A673 (cell line): ENCODE measurements around the gene JPH2. TPM values are rescaled to one million over a fixed set of nuclear protein-coding genes. Genes with fewer than 3 reads are reported as not detected.

ENCODE experiments used
- BruUV-seq: library from RNA; stranded (reverse); fragments of 400-500 nt; replicated peaks from 2 replicates; lab custom pipeline; 2021; lab: Mats Ljungman, UMichigan
- CTCF ChIA-PET: fragments of 300-600 bp; sonication (Branson Sonifier 250); formaldehyde crosslinking; loops from one replicate; lab custom pipeline; 2022; ENCODE audit warnings: antibody characterized with exemption; lab: Charles Lee
- POLR2A ChIA-PET: fragments of 300-600 bp; sonication (Branson Sonifier 250); formaldehyde crosslinking; loops from one replicate; lab custom pipeline; 2022; ENCODE audit warnings: antibody characterized with exemption; ENCODE audit not compliant: low non-redundant PET; lab: Charles Lee
- DNase-seq: peaks from one replicate; pipeline ENCODE4 v3.0.0-alpha.2; 2015; ENCODE audit warnings: low spot score
- H3K27ac ChIP-seq: fragments of 200-600 bp; sonication (generic); 2 replicates; pipeline ENCODE4 v1.5.1; 2016; ENCODE audit warnings: mixed run types, low read depth, mild to moderate bottlenecking, mixed read lengths, antibody characterized with exemption, low read length; ENCODE audit not compliant: poor library complexity, severe bottlenecking
- H3K27me3 ChIP-seq: fragments of 200-600 bp; sonication (generic); replicated peaks from 2 replicates; pipeline ENCODE4 v1.6.1; 2017; ENCODE audit warnings: mixed run types, low read depth, mild to moderate bottlenecking, mixed read lengths, antibody characterized with exemption, low read length; ENCODE audit not compliant: insufficient read depth, poor library complexity
- H3K36me3 ChIP-seq: fragments of 200-600 bp; sonication (generic); 2 replicates; pipeline ENCODE4 v1.6.1; 2016; ENCODE audit warnings: mixed run types, mild to moderate bottlenecking, mixed read lengths, antibody characterized with exemption, low read length; ENCODE audit not compliant: insufficient read depth, poor library complexity, severe bottlenecking
- H3K4me1 ChIP-seq: fragments of 200-600 bp; sonication (generic); 2 replicates; pipeline ENCODE4 v1.6.1; 2017; ENCODE audit warnings: mixed run types, mild to moderate bottlenecking, mixed read lengths, antibody characterized with exemption, low read length; ENCODE audit not compliant: insufficient read depth, poor library complexity, severe bottlenecking
- H3K4me3 ChIP-seq: fragments of 200-600 bp; sonication (generic); 2 replicates; pipeline ENCODE4 v1.5.1; 2016; ENCODE audit warnings: low read depth, mixed run types, mild to moderate bottlenecking, mixed read lengths, low read length; ENCODE audit not compliant: poor library complexity, severe bottlenecking
- H3K9me3 ChIP-seq: fragments of 200-600 bp; sonication (generic); 2 replicates; pipeline ENCODE4 v1.6.1; 2016; ENCODE audit warnings: mixed run types, low read depth, mild to moderate bottlenecking, mixed read lengths, antibody characterized with exemption, low read length; ENCODE audit not compliant: poor library complexity, severe bottlenecking
- CTCF ChIP-seq: fragments of 300-800, 200-600 bp; sonication (generic); conservative IDR thresholded peaks from 2 replicates; pipeline ENCODE4 v1.5.1; 2017; ENCODE audit warnings: low read depth, mild to moderate bottlenecking, antibody characterized with exemption, low read length, moderate library complexity, mixed read lengths
- EZH2 ChIP-seq: fragments of 200-600 bp; sonication (generic); IDR thresholded peaks from 2 replicates; pipeline ENCODE4 v1.6.1; 2017; ENCODE audit warnings: borderline replicate concordance, low read depth, mild to moderate bottlenecking, mixed read lengths, antibody characterized with exemption, low read length; ENCODE audit not compliant: poor library complexity, severe bottlenecking
- intact Hi-C: fragments of 100-400 bp; cut with micrococcal nuclease; formaldehyde crosslinking; loops from one replicate; pipeline ENCODE4 v1.10.0; 2022; ENCODE audit not compliant: unreplicated experiment
- total RNA-seq: library from RNA; stranded (reverse); gene quantifications from 2 replicates; pipeline ENCODE4 v1.2.3, GENCODE V29; 2021

Gene JPH2
- total RNA-seq, 1 experiment from 2014 or later = 1.1 TPM

GRCh38 chr20:44166477-44166876 is 20.5 kb downstream of the JPH2 start:
- Histone ChIP-seq H3K27ac (peak overlapping the region; percentile 58), H3K9me3 (no peaks in the 10 kb centered on the region), H3K4me3 (no peak overlapping the region), H3K4me1 (peaks cover 16% of the 10 kb centered on the region), H3K36me3 (no peaks in the 10 kb centered on the region), H3K27me3 (no peaks in the 10 kb centered on the region)
- TF ChIP-seq EZH2 (no peak), CTCF (no peak)
- no TSS peak for BruUV-seq
- DNase-seq = peak; percentile 80
- intact Hi-C loops = no loop called here
- ChIA-PET CTCF (interaction anchor here (1.5 kb wide), 1 partner anchor 23 kb away, joined by 3 read pairs; no protein-coding TSS in a partner anchor), POLR2A (no interaction called here)

DNA sequence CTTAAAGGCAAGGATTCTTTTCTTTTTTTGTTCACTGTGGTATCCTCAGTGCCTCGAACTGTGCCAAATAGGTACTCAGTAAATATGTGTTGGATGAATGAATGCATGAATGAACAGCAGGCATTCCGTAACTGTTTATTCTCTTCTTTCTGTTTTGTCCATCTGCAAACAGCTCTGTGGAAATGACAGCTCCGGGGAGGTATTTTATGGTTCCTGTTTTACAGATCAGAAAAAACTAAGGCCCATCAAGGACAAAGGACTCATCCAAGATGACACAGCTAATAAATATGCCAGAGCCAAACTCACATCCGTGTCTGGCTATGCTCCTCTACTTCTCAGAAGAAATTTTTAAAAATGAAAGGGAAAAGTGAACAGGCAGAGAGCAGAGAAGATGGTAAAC is 21.0 kb downstream of the JPH2 start:
- no peaks in the 10 kb centered on the region for H3K27me3 ChIP-seq
- peaks cover 12% of the 10 kb centered on the region for H3K4me1 ChIP-seq
- CTCF ChIA-PET = interaction anchor here (1.5 kb wide), 1 partner anchor 24 kb away, joined by 3 read pairs; no protein-coding TSS in a partner anchor
- DNase-seq = peak; percentile 82
- H3K9me3 ChIP-seq = no peaks in the 10 kb centered on the region
- H3K4me3 ChIP-seq = no peak overlapping the region
- no peaks in the 10 kb centered on the region for H3K36me3 ChIP-seq
- BruUV-seq = TSS peak; percentile 51
- H3K27ac ChIP-seq = peak overlapping the region; percentile 58
- intact Hi-C loops = no loop called here
- POLR2A ChIA-PET = no interaction called here
- TF ChIP-seq EZH2 (no peak), CTCF (no peak)

DNA sequence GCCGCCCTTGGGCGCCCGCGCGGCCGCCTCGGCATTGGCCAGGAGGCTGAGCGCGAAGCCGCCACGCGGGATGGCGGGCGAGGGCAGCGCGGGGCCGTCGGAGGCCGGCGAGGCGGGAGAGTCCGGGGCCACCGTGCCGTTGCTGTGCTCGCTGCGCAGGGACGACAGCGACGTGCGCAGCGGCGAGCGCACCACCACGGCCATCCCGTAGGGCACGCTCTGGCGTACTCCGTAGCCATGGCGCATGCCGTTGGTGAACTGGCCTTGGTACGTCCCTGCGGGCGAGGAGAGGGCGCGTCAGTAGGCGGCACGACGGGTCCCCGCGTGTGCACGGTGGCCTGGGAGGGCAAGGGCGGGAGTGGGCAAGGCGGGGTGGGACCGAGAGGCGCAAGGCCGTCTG is 26.9 kb downstream of the JPH2 start:
- CTCF ChIA-PET = no interaction called here
- DNase-seq = no peak
- TF ChIP-seq CTCF = no peak
- TF ChIP-seq EZH2 = no peak
- no TSS peak for BruUV-seq
- Histone ChIP-seq H3K4me1 (no peaks in the 10 kb centered on the region), H3K9me3 (no peaks in the 10 kb centered on the region), H3K4me3 (no peak overlapping the region), H3K27me3 (no peaks in the 10 kb centered on the region), H3K27ac (no peak overlapping the region), H3K36me3 (no peaks in the 10 kb centered on the region)
- intact Hi-C loops = no loop called here
- POLR2A ChIA-PET = no interaction called here
